ENCODE results near the gene NGEF. TPM values are rescaled to one million over a fixed set of nuclear protein-coding genes. Genes with fewer than 3 reads are reported as not detected.

The NGEF gene
- total RNA-seq, 1 experiment from 2014 or later = 5.4 TPM

- 0 out of 2 replicates have a peak, but pooled peaks have one; percentile 3 for TF ChIP-seq SP1 (CRISPR knock-in tag; conservative IDR thresholded peaks at IDR 0.05)
- no peak for TF ChIP-seq ZNF396 (CRISPR knock-in tag; IDR thresholded peaks at IDR 0.05; ENCODE audit: borderline replicate concordance)
- TF ChIP-seq HMGXB4 (CRISPR knock-in tag; IDR thresholded peaks at IDR 0.05) = no peak
- TF ChIP-seq ARID4B (CRISPR knock-in tag; IDR thresholded peaks at IDR 0.05; ENCODE audit: borderline replicate concordance) = no peak
These were observed 84.3 kb downstream of the NGEF start (continued) for GRCh38 chr2:232928551-232929302.

- Mint-ChIP-seq H3K36me3 (no peaks in the 10 kb centered on the region), H3K4me1 (peaks cover 22% of the 10 kb centered on the region), H3K27me3 (ENCODE audit: low read depth) (peaks cover 75% of the 10 kb centered on the region), H3K27ac (no peak overlapping the region), H3K4me3 (peak overlapping the region; percentile 73), H3K9me3 (peaks cover 5% of the 10 kb centered on the region)
- CTCF ChIA-PET = interaction anchor here (0.7 to 2.6 kb wide), 6 partner anchors 9 to 124 kb away, joined by 3 to 11 read pairs (median 4); no protein-coding TSS in a partner anchor
- POLR2A ChIA-PET = no interaction called here
- TF ChIP-seq ZSCAN18 (CRISPR knock-in tag; IDR thresholded peaks at IDR 0.05) = no peak
- 0 out of 2 replicates have a peak, but pooled peaks have one; percentile 10 for TF ChIP-seq TP53 (CRISPR knock-in tag; IDR thresholded peaks at IDR 0.05)
- ATAC-seq (peak; percentile 46), DNase-seq (ENCODE audit: low spot score) (peak; percentile 43)
These were observed 85.1 kb downstream of the NGEF start for GRCh38 chr2:232927793-232928550.

GRCh38 chr2:232927032-232927792 lies 85.8 kb downstream of the NGEF start:
- peak; percentile 20 for DNase-seq (ENCODE audit: low spot score)
- Mint-ChIP-seq H3K36me3 (no peaks in the 10 kb centered on the region), H3K4me1 (peaks cover 22% of the 10 kb centered on the region), H3K4me3 (peak overlapping the region; percentile 67), H3K9me3 (peaks cover 5% of the 10 kb centered on the region), H3K27me3 (ENCODE audit: low read depth) (peaks cover 74% of the 10 kb centered on the region), H3K27ac (no peak overlapping the region)
- CTCF ChIA-PET = interaction anchor here (2.6 kb wide), 1 partner anchor 101 kb away, joined by 11 read pairs; no protein-coding TSS in a partner anchor
- TF ChIP-seq MYBL2 (CRISPR knock-in tag; IDR thresholded peaks at IDR 0.05) (peak; percentile 60), NR1H2 (CRISPR knock-in tag; IDR thresholded peaks at IDR 0.05) (no peak), GABPB1 (CRISPR knock-in tag; IDR thresholded peaks at IDR 0.05) (no peak)
- POLR2A ChIA-PET = no interaction called here
- ATAC-seq = no peak; the same call in 1 of the 2 replicates
